ENCODE data around the gene LRRIQ4.
A peak's percentile ranks its signal among the peaks of the same experiment; 100 is the strongest.

Gene LRRIQ4

DNA sequence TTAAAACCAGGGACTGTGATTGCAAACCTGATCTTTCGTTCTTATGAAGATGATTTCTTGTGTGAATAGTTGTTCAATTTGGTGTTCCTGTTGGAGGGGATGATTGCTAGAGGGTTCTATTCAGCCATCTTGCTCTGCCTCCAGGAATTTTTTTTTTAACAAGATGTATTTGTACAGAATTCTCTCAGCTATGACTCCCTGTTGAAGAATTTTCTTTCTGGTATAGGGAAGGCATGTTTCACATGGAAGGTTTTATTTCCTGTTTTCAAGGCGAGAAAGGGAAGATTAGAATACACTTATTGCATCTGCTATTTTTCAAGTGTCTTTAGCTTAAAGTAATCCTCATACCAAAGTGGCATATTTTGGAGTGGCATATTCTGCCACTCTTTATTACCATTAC is 5.6 kb downstream of the LRRIQ4 start:
- H3K36me3 ChIP-seq (ENCODE audit: control insufficient read depth in 1 of 2, insufficient read depth in 2 of 2, low read length in 2 of 2) = no peaks in the 10 kb centered on the region
- no peak overlapping the region for H3K18ac ChIP-seq (ENCODE audit: low read length)
- H2AK5ac ChIP-seq (ENCODE audit: low read length) = no peak overlapping the region
- no peak overlapping the region for H3K4me3 ChIP-seq (ENCODE audit: low read depth, low read length)
- H4K8ac ChIP-seq (ENCODE audit: low read depth, low read length) = no peak overlapping the region
- DNase-seq = no peak
- H3K27ac ChIP-seq (ENCODE audit: low read depth, low read length) = no peak overlapping the region
- no peaks in the 10 kb centered on the region for H3K4me1 ChIP-seq (ENCODE audit: control insufficient read depth in 1 of 2, insufficient read depth in 2 of 2, low read length in 2 of 2)
- no peak overlapping the region for H4K91ac ChIP-seq (ENCODE audit: low read depth, low read length)
- H3K9me3 ChIP-seq (ENCODE audit: insufficient read depth, low read depth, low read length) = no peaks in the 10 kb centered on the region
- H2BK5ac ChIP-seq (ENCODE audit: low read depth, low read length, poor library complexity) = no peak overlapping the region
- no peak overlapping the region for H3K23ac ChIP-seq (ENCODE audit: low read length)
- H3K9ac ChIP-seq (ENCODE audit: low read length) = no peak overlapping the region
- H3K79me1 ChIP-seq (ENCODE audit: low read length) = no peaks in the 10 kb centered on the region
- no CpG with 5 or more reads among the region's 2 CpGs for WGBS (ENCODE audit: extremely low coverage, insufficient coverage, insufficient read length)
- no peak overlapping the region for H3K4ac ChIP-seq (ENCODE audit: low read depth, low read length)
- H3K14ac ChIP-seq (ENCODE audit: low read length) = no peak overlapping the region
- H2AFZ ChIP-seq (ENCODE audit: insufficient read depth, low read length, poor library complexity) = no peak overlapping the region
- no peaks in the 10 kb centered on the region for H3K27me3 ChIP-seq (ENCODE audit: insufficient read depth, low read length)
- H4K12ac ChIP-seq (ENCODE audit: low read depth, low read length) = no peak overlapping the region
- H2BK12ac ChIP-seq (ENCODE audit: low read length) = no peak overlapping the region
- H3K79me2 ChIP-seq (ENCODE audit: control insufficient read depth, insufficient read depth, low read length, poor library complexity) = no peaks in the 10 kb centered on the region
- H2BK120ac ChIP-seq (ENCODE audit: insufficient read depth, low read length, poor library complexity) = no peak overlapping the region
- H3K4me2 ChIP-seq (ENCODE audit: low read length) = no peak overlapping the region

DNA sequence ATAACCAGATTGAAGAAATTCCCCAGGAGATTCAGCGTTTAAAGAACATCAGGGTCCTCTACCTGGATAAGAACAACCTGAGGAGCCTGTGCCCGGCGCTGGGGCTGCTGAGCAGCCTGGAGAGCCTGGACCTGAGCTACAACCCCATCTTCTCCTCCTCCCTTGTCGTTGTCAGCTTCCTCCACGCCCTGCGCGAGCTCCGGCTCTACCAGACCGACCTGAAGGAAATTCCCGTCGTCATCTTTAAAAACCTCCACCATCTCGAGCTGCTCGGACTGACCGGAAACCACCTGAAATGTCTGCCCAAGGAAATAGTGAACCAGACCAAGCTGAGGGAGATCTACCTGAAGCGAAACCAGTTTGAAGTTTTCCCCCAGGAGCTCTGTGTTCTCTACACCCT is 9.4 kb downstream of the LRRIQ4 start:
- H3K27ac ChIP-seq (ENCODE audit: low read depth, low read length) = no peak overlapping the region
- H2AFZ ChIP-seq (ENCODE audit: insufficient read depth, low read length, poor library complexity) = no peak overlapping the region
- H4K8ac ChIP-seq (ENCODE audit: low read depth, low read length) = no peak overlapping the region
- no peak overlapping the region for H2BK12ac ChIP-seq (ENCODE audit: low read length)
- H3K18ac ChIP-seq (ENCODE audit: low read length) = no peak overlapping the region
- no peak overlapping the region for H3K14ac ChIP-seq (ENCODE audit: low read length)
- no peak overlapping the region for H2AK5ac ChIP-seq (ENCODE audit: low read length)
- WGBS (ENCODE audit: extremely low coverage, insufficient coverage, insufficient read length) = no CpG with 5 or more reads among the region's 15 CpGs
- no peak overlapping the region for H4K91ac ChIP-seq (ENCODE audit: low read depth, low read length)
- no peaks in the 10 kb centered on the region for H3K4me1 ChIP-seq (ENCODE audit: control insufficient read depth in 1 of 2, insufficient read depth in 2 of 2, low read length in 2 of 2)
- no peak overlapping the region for H4K12ac ChIP-seq (ENCODE audit: low read depth, low read length)
- H3K4ac ChIP-seq (ENCODE audit: low read depth, low read length) = no peak overlapping the region
- H3K79me1 ChIP-seq (ENCODE audit: low read length) = no peaks in the 10 kb centered on the region
- no peak overlapping the region for H3K23ac ChIP-seq (ENCODE audit: low read length)
- H2BK120ac ChIP-seq (ENCODE audit: insufficient read depth, low read length, poor library complexity) = no peak overlapping the region
- no peaks in the 10 kb centered on the region for H3K36me3 ChIP-seq (ENCODE audit: control insufficient read depth in 1 of 2, insufficient read depth in 2 of 2, low read length in 2 of 2)
- H3K9ac ChIP-seq (ENCODE audit: low read length) = no peak overlapping the region
- no peak overlapping the region for H2BK5ac ChIP-seq (ENCODE audit: low read depth, low read length, poor library complexity)
- H3K4me3 ChIP-seq (ENCODE audit: low read depth, low read length) = no peak overlapping the region
- H3K79me2 ChIP-seq (ENCODE audit: control insufficient read depth, insufficient read depth, low read length, poor library complexity) = no peaks in the 10 kb centered on the region
- peak in 1 of 2 donors; percentile 22 for DNase-seq
- no peaks in the 10 kb centered on the region for H3K9me3 ChIP-seq (ENCODE audit: insufficient read depth, low read depth, low read length)
- no peak overlapping the region for H3K4me2 ChIP-seq (ENCODE audit: low read length)
- H3K27me3 ChIP-seq (ENCODE audit: insufficient read depth, low read length) = no peaks in the 10 kb centered on the region

DNA sequence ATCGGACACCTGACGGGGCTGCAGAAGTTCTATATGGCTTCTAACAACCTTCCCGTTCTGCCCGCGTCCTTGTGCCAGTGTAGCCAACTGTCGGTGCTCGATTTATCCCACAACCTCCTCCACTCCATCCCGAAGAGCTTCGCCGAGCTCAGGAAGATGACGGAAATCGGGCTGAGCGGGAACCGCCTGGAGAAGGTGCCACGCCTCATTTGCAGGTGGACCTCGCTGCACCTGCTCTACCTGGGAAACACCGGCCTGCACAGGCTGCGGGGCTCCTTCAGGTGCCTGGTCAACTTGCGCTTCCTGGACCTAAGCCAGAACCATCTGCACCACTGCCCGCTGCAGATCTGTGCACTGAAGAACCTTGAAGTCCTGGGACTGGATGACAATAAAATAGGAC is 9.9 kb downstream of the LRRIQ4 start:
- no peak overlapping the region for H2BK12ac ChIP-seq (ENCODE audit: low read length)
- H4K8ac ChIP-seq (ENCODE audit: low read depth, low read length) = no peak overlapping the region
- WGBS (ENCODE audit: extremely low coverage, insufficient coverage, insufficient read length) = no CpG with 5 or more reads among the region's 20 CpGs

DNA sequence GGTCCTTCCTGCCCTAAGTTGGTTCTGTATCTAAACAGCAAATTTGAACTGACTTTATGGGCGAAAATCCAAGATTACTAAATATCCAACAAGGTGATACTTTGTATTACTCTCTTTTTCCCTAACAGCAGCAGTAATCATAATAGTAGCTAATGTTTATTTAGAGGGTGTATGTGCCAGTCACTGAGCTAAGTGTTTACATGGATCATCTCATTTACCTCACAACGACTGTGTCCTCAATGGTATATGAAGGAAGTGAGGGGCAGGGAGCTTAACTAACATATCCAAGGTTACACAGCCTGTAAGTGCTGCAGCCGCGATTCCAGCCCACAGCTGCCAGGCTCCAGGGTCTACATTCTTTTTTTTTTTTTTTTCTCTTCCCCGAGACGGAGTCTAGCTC is 10.3 kb downstream of the LRRIQ4 start:
- no peak overlapping the region for H4K12ac ChIP-seq (ENCODE audit: low read depth, low read length)
- no CpG with 5 or more reads among the region's 6 CpGs for WGBS (ENCODE audit: extremely low coverage, insufficient coverage, insufficient read length)
- H3K9ac ChIP-seq (ENCODE audit: low read length) = no peak overlapping the region
- no peak for DNase-seq
- no peak overlapping the region for H2AK5ac ChIP-seq (ENCODE audit: low read length)
- no peaks in the 10 kb centered on the region for H3K36me3 ChIP-seq (ENCODE audit: control insufficient read depth in 1 of 2, insufficient read depth in 2 of 2, low read length in 2 of 2)
- no peak overlapping the region for H2BK12ac ChIP-seq (ENCODE audit: low read length)
- H3K4me1 ChIP-seq (ENCODE audit: control insufficient read depth in 1 of 2, insufficient read depth in 2 of 2, low read length in 2 of 2) = no peaks in the 10 kb centered on the region
- no peak overlapping the region for H3K4me2 ChIP-seq (ENCODE audit: low read length)
- no peak overlapping the region for H2BK120ac ChIP-seq (ENCODE audit: insufficient read depth, low read length, poor library complexity)
- H3K79me2 ChIP-seq (ENCODE audit: control insufficient read depth, insufficient read depth, low read length, poor library complexity) = no peaks in the 10 kb centered on the region
- H3K27me3 ChIP-seq (ENCODE audit: insufficient read depth, low read length) = no peaks in the 10 kb centered on the region
- no peak overlapping the region for H2AFZ ChIP-seq (ENCODE audit: insufficient read depth, low read length, poor library complexity)
- H4K8ac ChIP-seq (ENCODE audit: low read depth, low read length) = no peak overlapping the region
- no peak overlapping the region for H3K27ac ChIP-seq (ENCODE audit: low read depth, low read length)
- no peaks in the 10 kb centered on the region for H3K9me3 ChIP-seq (ENCODE audit: insufficient read depth, low read depth, low read length)
- no peak overlapping the region for H3K23ac ChIP-seq (ENCODE audit: low read length)
- H3K4ac ChIP-seq (ENCODE audit: low read depth, low read length) = no peak overlapping the region
- no peak overlapping the region for H3K18ac ChIP-seq (ENCODE audit: low read length)
- no peaks in the 10 kb centered on the region for H3K79me1 ChIP-seq (ENCODE audit: low read length)
- no peak overlapping the region for H3K4me3 ChIP-seq (ENCODE audit: low read depth, low read length)
- H3K14ac ChIP-seq (ENCODE audit: low read length) = no peak overlapping the region
- no peak overlapping the region for H2BK5ac ChIP-seq (ENCODE audit: low read depth, low read length, poor library complexity)
- no peak overlapping the region for H4K91ac ChIP-seq (ENCODE audit: low read depth, low read length)

More for the DNA sequence above, 9.9 kb downstream of the LRRIQ4 start:
- H3K4me3 ChIP-seq (ENCODE audit: low read depth, low read length) = peak overlapping the region; percentile 12
- no peak overlapping the region for H3K4ac ChIP-seq (ENCODE audit: low read depth, low read length)
- no peak for DNase-seq
- H2BK120ac ChIP-seq (ENCODE audit: insufficient read depth, low read length, poor library complexity) = no peak overlapping the region
- H4K91ac ChIP-seq (ENCODE audit: low read depth, low read length) = no peak overlapping the region
- no peak overlapping the region for H2BK5ac ChIP-seq (ENCODE audit: low read depth, low read length, poor library complexity)
- H3K27me3 ChIP-seq (ENCODE audit: insufficient read depth, low read length) = no peaks in the 10 kb centered on the region
- no peaks in the 10 kb centered on the region for H3K79me2 ChIP-seq (ENCODE audit: control insufficient read depth, insufficient read depth, low read length, poor library complexity)
- H3K9ac ChIP-seq (ENCODE audit: low read length) = no peak overlapping the region
- no peaks in the 10 kb centered on the region for H3K4me1 ChIP-seq (ENCODE audit: control insufficient read depth in 1 of 2, insufficient read depth in 2 of 2, low read length in 2 of 2)
- no peak overlapping the region for H3K18ac ChIP-seq (ENCODE audit: low read length)
- H3K23ac ChIP-seq (ENCODE audit: low read length) = no peak overlapping the region
- no peak overlapping the region for H2AFZ ChIP-seq (ENCODE audit: insufficient read depth, low read length, poor library complexity)
- no peaks in the 10 kb centered on the region for H3K79me1 ChIP-seq (ENCODE audit: low read length)
- H2AK5ac ChIP-seq (ENCODE audit: low read length) = no peak overlapping the region
- no peak overlapping the region for H3K14ac ChIP-seq (ENCODE audit: low read length)
- H4K12ac ChIP-seq (ENCODE audit: low read depth, low read length) = no peak overlapping the region
- no peaks in the 10 kb centered on the region for H3K9me3 ChIP-seq (ENCODE audit: insufficient read depth, low read depth, low read length)
- H3K4me2 ChIP-seq (ENCODE audit: low read length) = no peak overlapping the region
- H3K27ac ChIP-seq (ENCODE audit: low read depth, low read length) = no peak overlapping the region
- no peaks in the 10 kb centered on the region for H3K36me3 ChIP-seq (ENCODE audit: control insufficient read depth in 1 of 2, insufficient read depth in 2 of 2, low read length in 2 of 2)

All from trophoblast cell (in vitro differentiated cells and primary cell).